ENCODE measurements around the gene DYRK4. TPM values are rescaled to one million over a fixed set of nuclear protein-coding genes. Genes with fewer than 3 reads are reported as not detected.

Gene DYRK4
- polyA plus RNA-seq, 4 donors = 49.8 to 61.5 (median 59.0) TPM

DNA sequence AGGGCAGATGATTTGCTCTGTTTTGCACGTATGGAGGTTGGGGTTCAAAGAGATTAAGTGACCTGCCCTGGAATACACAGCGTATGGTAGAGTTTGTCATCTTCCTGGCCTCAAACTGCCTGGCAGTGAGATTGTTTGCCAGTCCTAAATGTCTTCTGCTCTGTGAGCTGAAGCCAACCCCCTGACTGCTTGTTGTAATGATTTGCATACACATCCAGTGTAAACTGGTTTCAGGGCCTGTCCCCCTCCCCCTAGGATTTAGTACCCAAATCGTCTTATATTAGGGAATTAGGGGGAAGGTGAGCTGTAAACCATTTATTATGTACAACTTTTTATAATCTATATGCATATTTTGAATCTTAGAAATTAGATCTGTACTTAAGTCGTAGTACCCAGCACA is 48.5 kb downstream of the DYRK4 start:
- no peak for DNase-seq (ENCODE audit: low read depth in 4 of 4, low spot score in 2 of 4)

DNA sequence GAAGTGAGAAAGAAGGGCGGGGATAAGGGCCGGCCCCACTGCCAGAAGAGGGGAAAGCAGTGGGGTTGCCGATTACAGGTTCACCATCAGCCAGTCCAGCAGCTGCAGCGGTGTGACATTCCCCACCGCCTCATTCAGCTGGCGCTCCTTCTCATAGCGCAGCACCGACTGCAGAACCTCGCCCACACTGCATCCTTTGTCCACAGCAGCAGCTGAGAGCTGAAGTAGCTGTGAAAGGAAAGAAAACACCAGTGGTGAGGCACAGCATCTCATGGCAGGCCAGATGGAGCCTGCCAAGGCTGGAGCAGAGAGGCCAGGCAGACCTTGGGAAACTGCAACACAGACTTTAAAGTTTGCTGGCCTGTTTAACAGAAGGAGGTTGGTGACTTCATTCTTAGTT is 53.7 kb downstream of the DYRK4 start:
- DNase-seq (ENCODE audit: low read depth in 4 of 4, low spot score in 2 of 4) = no peak

DNA sequence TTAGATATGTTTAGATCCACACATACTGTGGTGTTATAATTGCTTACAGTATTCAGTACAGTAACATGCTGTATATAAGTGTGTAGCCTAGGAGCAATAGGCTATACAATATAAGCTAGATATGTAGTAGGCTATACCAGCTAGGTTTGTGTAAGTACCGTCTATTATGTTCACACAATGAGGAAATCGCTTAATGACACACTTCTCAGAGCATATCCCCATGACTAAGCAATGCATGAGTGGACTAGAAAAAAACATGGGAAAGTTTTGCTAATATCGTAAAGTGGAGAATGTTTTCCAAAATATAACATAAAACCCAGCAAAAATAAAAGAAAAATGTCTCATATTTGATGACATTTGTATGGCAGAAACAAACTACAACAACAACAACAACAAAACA is 59.5 kb downstream of the DYRK4 start:
- no peak for DNase-seq (ENCODE audit: low read depth in 4 of 4, low spot score in 2 of 4)

DNA sequence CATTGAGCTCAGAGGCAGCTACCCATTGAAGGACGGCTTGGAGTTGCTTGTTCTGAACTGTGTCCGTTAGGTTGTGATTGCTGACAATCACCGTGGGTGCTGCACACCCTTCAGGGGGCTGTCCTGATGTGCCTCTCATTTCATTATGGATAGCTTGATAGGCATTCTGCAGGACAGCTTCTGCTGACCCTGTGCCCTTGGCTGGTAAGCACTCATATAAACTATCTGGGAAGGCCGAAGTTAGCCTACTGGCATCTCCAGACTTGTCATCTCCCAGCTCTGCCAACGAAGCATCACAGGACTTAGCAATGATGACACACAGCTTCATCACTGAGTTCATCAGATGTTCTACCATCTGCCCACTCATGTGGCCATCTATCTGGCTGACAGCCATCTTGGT is 64.5 kb downstream of the DYRK4 start:
- no peak for DNase-seq (ENCODE audit: low read depth in 4 of 4, low spot score in 2 of 4)

DNA sequence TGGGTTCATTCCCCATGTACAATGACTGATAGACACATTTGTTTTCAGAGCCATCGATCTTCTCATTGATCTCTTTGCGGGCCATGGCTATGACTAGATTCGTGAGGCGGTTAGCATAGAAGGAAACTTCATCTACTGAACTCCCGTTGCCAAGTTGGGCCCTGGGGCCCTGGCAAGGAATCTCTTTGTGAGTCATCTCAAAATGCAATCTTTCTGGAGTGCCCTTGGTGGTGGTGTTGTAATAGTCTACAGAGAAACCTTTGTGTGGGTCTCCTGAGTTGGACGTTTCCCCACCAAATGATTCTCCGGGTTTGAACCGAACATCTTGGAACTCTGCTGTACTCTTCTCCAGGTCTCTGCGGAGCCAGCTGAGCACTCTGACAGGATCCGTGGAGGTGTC is 66.4 kb downstream of the DYRK4 start:
- no peak for DNase-seq (ENCODE audit: low read depth in 4 of 4, low spot score in 2 of 4)

- DNase-seq (ENCODE audit: low read depth in 4 of 4, low spot score in 2 of 4) = no peak
Observed at GRCh38 chr12:4630262-4630661, 68.3 kb downstream of the DYRK4 start.

DNA sequence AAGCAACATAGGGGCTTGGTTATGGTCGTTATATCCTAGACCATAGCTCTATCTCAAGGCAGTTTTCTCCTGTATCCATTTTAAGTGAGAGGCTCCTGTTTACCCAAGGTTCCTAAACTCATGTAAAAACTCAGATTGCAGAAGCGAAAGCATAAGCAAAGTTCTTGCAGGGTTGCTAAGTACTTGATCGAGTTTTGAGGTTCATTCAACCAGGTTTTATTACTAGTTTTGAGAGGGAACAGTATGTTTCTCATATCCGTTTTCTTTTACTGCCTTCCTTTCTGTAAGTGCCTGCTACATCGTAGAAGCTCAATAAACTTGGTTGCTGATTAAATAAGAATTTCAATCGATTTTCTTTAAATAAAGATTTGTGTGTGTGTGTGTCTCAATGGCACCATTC is 81.7 kb downstream of the DYRK4 start:
- DNase-seq (ENCODE audit: low read depth in 4 of 4, low spot score in 2 of 4) = no peak

DNA sequence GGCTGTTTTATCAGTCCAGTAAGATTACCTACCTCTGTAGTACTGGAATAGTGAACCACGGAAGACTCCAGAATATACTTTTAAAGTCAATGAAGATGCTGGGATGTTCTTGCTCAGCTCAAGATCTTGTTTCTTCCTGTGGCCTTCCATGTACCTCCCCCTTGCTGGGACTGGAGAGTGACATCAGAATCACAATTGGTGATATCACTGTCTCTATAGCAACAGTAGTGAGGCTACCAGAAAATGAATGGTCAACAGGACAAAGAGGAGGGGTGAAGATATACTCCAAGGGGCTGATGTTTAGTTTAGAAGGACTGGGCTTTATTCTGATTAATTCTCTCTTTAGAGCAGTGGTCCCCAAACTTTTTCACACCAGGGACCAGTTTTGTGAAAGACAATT is 83.0 kb downstream of the DYRK4 start:
- no peak for DNase-seq (ENCODE audit: low read depth in 4 of 4, low spot score in 2 of 4)

DNA sequence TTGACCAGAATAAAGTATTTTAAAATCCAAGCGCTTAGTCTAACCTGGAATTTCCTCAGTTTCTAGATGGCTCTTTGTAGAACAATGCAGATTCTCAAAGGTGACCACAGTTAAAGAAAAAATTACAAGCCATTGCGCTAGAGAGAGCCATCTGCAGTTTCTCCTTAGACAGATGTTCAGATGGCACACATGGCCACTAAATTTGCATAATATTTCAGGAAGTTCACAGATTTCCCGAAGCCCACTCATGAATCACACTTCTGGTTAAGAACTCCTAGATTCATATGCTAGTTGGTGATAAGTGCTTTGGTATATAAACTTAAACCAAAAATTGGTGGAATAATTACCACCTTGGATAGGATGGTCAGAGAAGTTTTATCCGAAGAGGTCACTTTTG is 86.1 kb downstream of the DYRK4 start:
- peak in 3 of 4 donors; percentile 3 to 13 (median 11) for DNase-seq (ENCODE audit: low read depth in 4 of 4, low spot score in 2 of 4)

DNA sequence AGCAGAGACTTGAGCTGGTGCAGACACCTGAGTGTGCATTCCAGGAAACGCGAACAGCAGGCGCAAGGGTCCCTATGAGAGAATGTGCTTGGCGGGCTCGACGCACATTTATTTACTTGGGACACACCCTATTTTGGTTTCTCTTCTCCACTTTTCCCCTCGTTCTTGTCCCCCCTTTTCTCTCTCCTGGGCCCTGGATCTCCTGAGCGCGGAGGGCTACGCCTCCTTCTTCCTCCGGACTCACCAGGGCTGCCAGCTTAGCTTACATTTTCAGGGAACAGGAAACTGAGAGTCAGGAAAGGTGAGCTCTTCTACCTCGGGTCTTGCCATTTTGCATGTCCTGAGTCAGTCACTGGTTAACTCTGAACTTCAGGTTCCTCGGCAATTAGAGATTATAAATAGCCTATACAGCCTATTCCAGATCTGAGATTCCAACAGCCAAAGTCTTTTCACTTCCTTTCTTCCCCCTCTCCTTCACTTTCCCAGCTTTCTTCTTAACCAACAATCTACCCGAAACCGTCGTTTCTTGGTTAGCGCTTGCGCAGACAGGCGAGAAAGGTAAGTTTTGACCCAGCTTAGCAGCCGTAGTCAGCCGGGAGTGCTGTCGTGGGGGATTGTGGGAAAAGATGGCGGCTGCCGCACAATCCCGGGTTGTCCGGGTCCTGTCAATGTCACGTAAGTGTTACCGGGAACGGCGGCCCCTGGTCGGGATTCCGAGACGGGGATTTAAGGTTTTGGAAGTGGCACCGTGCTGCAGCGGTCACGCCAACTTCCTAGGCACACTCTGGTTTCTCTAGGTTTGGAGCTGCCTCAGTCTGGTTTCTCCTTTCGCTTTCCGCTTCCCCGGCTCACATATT is 86.7 kb downstream of the DYRK4 start, which contains the start of the genes AKAP3 and NDUFA9:
Gene AKAP3, minus strand, starts transcription at position 551 of the 857 bp plus-strand sequence. CDS start 10,855 bp downstream, outside the sequence.
Gene NDUFA9, plus strand, starts transcription at position 614 of the 857 bp plus-strand sequence. Its CDS starts 13 bp downstream, at position 627.
- DNase-seq (ENCODE audit: low read depth in 4 of 4, low spot score in 2 of 4) = peak; percentile 71 to 94 (median 86)

GRCh38 chr12:4649358-4649661 is 87.3 kb downstream of the DYRK4 start:
- no peak for DNase-seq (ENCODE audit: low read depth in 4 of 4, low spot score in 2 of 4)

- DNase-seq (ENCODE audit: low read depth in 4 of 4, low spot score in 2 of 4) = no peak
Observed at GRCh38 chr12:4653257-4653656, 91.2 kb downstream of the DYRK4 start.

DNA sequence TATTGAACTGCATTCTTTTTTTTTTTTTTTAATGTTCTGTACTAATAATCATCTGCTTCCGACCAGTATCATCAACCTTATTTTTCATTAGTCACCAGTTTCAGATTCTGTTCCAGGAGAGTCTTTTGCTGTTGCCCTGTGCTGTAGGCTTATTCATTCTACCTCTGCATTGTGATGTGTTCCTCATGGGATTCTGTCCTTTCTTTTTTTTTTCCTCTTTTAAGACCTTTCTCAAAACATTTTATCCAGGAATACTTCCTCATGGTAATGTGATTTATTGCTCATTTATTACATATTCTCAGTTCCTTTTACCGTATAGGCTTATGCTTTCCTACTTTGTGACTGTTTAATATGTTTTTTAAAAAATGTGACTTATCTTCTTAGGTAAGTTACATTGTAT is 91.7 kb downstream of the DYRK4 start:
- DNase-seq (ENCODE audit: low read depth in 4 of 4, low spot score in 2 of 4) = no peak

Other genes with a start within 250 kb of the DYRK4 start
- 1 to 10 TPM; 6.9 to 8.4 (median 7.4) TPM for gene TIGAR, start 241.0 kb upstream of the DYRK4 start, polyA plus RNA-seq (ENCODE audit: insufficient read length in 4 of 4)
- under 1 TPM in 3 of 4 donors, not detected in 1; 0.04 to 0.06 (median 0.06) TPM for gene FGF23, start 182.5 kb upstream of the DYRK4 start, polyA plus RNA-seq (ENCODE audit: insufficient read length in 4 of 4)
- gene FGF6, start 116.4 kb upstream of the DYRK4 start, polyA plus RNA-seq (ENCODE audit: insufficient read length in 4 of 4) = not detected
- 10 to 100 TPM; 24.4 to 29.0 (median 26.3) TPM for gene RAD51AP1, start 23.3 kb upstream of the DYRK4 start, polyA plus RNA-seq (ENCODE audit: insufficient read length in 4 of 4)
- 1 to 10 TPM; 2.8 to 4.7 (median 3.9) TPM for gene AKAP3, start 86.8 kb downstream of the DYRK4 start, polyA plus RNA-seq (ENCODE audit: insufficient read length in 4 of 4)
- gene NDUFA9, start 86.9 kb downstream of the DYRK4 start, polyA plus RNA-seq (ENCODE audit: insufficient read length in 4 of 4) = 100 to 1,000 TPM in 3 of 4 donors, 10 to 100 TPM in 1; 97.8 to 124 (median 115) TPM
- 1 to 10 TPM; 3.1 to 4.0 (median 3.5) TPM for gene GALNT8, start 158.2 kb downstream of the DYRK4 start, polyA plus RNA-seq (ENCODE audit: insufficient read length in 4 of 4)

All from left renal cortex interstitium (tissue), 4 donors.